ENCODE data around the gene JAM2.

JAM2 gene, protein sequence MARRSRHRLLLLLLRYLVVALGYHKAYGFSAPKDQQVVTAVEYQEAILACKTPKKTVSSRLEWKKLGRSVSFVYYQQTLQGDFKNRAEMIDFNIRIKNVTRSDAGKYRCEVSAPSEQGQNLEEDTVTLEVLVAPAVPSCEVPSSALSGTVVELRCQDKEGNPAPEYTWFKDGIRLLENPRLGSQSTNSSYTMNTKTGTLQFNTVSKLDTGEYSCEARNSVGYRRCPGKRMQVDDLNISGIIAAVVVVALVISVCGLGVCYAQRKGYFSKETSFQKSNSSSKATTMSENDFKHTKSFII

DNA sequence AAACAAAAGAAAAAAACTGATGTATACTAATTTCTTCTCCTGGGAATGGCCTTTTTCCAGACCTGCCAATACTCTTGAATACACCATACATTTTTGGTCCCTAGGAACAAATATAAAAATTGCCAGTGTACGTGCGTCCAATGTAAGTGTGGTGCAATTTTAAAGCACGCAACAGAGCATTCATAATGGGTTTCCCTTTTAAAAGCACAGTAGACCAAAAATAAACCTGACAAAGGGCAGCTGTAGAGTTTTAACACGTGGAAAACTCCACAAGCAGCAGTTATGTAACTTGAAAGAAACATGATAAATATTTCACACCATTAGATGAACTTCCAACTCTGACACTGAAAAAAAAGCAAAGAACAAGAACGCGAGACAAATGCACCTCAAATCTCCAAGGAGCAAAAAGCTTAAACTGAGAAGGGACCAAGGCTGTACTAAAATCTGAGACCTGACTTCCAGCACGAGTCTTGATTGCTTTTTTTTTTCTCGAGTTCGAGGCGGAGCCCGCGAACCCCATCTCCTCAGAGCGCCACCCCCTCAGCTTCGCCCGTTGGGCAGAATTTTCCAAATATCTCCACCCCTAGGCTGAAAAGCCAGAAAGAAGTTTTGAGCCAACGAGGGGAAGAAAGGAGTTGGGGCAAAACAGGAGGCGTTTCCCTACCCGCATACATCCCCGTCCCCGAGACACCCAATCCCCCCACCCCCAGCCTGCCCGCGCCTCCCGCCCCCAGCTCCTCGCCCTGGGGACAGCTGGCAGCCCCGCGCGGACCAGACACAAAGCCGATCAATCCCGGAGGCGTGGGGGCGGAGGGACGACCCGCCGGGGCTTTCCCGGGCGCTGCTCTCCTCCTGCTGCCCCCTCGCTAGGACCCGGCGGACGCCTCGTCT lies at the start of gene JAM2:
Gene JAM2, plus strand, starts transcription at position 599 of the 891 bp plus-strand sequence. CDS start 564 bp downstream, outside the sequence.
- peak within 1 kb of the TSS; percentile 26 for H3K4me3 ChIP-seq (IDR thresholded peaks at IDR 0.05; ENCODE audit: insufficient read depth, low read depth, low read length)
- no peaks in the 10 kb centered on the region for H3K79me2 ChIP-seq (ENCODE audit: insufficient read depth, low read depth)
- no peaks in the 10 kb centered on the region for H4K20me1 ChIP-seq (ENCODE audit: insufficient read depth)
- H2AFZ ChIP-seq (ENCODE audit: low read depth) = peak within 1 kb of the TSS; percentile 95
- peaks cover 7% of the 10 kb centered on the region for H3K4me1 ChIP-seq (ENCODE audit: low read depth, poor library complexity, severe bottlenecking)
- peak within 1 kb of the TSS; percentile 81 for H3K4me2 ChIP-seq
- no peak within 1 kb of the TSS for H3K27ac ChIP-seq
- H3K36me3 ChIP-seq (ENCODE audit: insufficient read depth) = no peaks in the 10 kb centered on the region
- H3K9ac ChIP-seq = peak within 1 kb of the TSS; percentile 60
- TF ChIP-seq, protein P1, sequence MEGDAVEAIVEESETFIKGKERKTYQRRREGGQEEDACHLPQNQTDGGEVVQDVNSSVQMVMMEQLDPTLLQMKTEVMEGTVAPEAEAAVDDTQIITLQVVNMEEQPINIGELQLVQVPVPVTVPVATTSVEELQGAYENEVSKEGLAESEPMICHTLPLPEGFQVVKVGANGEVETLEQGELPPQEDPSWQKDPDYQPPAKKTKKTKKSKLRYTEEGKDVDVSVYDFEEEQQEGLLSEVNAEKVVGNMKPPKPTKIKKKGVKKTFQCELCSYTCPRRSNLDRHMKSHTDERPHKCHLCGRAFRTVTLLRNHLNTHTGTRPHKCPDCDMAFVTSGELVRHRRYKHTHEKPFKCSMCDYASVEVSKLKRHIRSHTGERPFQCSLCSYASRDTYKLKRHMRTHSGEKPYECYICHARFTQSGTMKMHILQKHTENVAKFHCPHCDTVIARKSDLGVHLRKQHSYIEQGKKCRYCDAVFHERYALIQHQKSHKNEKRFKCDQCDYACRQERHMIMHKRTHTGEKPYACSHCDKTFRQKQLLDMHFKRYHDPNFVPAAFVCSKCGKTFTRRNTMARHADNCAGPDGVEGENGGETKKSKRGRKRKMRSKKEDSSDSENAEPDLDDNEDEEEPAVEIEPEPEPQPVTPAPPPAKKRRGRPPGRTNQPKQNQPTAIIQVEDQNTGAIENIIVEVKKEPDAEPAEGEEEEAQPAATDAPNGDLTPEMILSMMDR (conservative IDR thresholded peaks at IDR 0.05; ENCODE audit: low read depth, low read length) = no peak
- H3K27me3 ChIP-seq (ENCODE audit: insufficient read depth, low read depth) = no peaks in the 10 kb centered on the region

DNA sequence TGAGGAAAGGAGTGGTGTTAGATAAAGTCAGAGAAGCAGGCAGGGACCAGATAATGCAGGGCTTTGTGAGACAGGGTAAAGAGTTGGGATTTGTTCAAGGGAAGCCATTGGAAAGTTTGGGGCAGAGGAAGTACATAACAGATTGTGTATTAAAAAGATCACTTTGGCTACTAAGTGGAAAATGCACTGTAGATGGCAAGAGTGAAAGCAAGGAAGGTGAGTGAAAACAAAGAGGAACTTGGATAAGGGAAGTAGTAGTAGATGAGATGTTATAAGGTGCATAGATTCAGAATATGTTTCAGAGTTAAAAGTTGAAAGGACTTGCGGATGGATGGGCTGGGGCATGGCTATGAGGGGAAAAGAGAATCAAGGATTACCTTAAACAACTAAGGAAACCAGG lies 49.2 kb upstream of the JAM2 start:
- H3K27me3 ChIP-seq (ENCODE audit: insufficient read depth, low read depth) = no peaks in the 10 kb centered on the region
- H3K79me2 ChIP-seq (ENCODE audit: insufficient read depth, low read depth) = no peaks in the 10 kb centered on the region
- no peaks in the 10 kb centered on the region for H4K20me1 ChIP-seq (ENCODE audit: insufficient read depth)
- H2AFZ ChIP-seq (ENCODE audit: low read depth) = no peak overlapping the region
- no peak overlapping the region for H3K9ac ChIP-seq
- no peak overlapping the region for H3K4me3 ChIP-seq (IDR thresholded peaks at IDR 0.05; ENCODE audit: insufficient read depth, low read depth, low read length)
- no peak overlapping the region for H3K27ac ChIP-seq
- H3K4me1 ChIP-seq (ENCODE audit: low read depth, poor library complexity, severe bottlenecking) = no peaks in the 10 kb centered on the region
- H3K36me3 ChIP-seq (ENCODE audit: insufficient read depth) = no peaks in the 10 kb centered on the region; the same call in 1 of the 2 replicates
- H3K4me2 ChIP-seq = no peak overlapping the region
- TF ChIP-seq, protein P1 (conservative IDR thresholded peaks at IDR 0.05; ENCODE audit: low read depth, low read length) = no peak

DNA sequence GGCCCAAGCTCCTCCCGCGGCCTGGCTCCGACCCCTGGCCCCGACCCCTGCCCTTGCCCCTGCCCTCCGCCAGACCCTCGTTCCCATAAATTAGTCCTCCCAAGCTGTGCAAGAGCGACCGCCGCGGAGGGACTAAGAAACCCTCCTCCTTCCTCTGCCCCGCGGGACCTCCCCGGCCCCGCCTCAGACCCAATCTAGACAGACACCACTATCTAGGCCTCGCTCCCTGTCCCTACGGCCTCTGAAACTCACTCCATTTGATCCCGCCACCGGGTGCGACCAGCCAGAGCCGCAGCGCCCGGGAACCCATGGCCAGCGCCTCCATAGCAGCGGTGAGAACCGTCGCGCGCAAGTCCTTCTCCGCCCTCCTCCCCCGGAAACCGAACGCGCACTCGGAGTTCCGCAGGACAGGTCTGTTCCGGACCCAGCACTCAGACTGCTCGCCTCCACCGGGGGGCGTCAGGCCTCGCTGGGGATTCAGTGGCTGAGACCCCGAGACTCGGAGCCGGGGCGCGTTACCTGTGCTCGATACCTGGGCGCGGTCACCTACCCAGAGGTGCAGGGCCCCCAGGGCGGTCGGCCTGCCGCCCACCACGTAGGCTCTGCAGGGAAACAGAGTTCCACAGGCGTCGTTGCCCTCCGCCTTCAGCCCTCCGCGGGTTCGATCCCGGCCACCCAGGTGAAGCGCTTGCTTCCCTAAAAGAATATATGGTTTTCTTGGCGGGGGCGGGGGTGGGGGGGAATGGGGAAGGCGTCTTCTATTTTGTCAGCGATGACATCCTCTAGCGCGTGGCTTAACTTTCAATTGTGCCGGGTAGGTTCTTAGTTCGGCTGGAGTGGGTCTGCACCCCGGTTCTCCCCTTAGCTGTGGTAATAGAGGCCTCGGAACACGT lies 31.7 kb upstream of the JAM2 start, which contains the start of gene MRPL39:
Gene MRPL39, minus strand, starts transcription at position 331 of the 893 bp plus-strand sequence. Its CDS starts 6 bp downstream, at position 325.
- peak within 1 kb of the TSS; percentile 99 for H3K4me2 ChIP-seq
- peak within 1 kb of the TSS; percentile 85 for H3K9ac ChIP-seq
- peaks cover 14% of the 10 kb centered on the region for H3K79me2 ChIP-seq (ENCODE audit: insufficient read depth, low read depth)
- no peaks in the 10 kb centered on the region for H3K36me3 ChIP-seq (ENCODE audit: insufficient read depth)
- H3K4me1 ChIP-seq (ENCODE audit: low read depth, poor library complexity, severe bottlenecking) = peaks cover 8% of the 10 kb centered on the region
- H4K20me1 ChIP-seq (ENCODE audit: insufficient read depth) = no peaks in the 10 kb centered on the region
- no peak within 1 kb of the TSS for H3K4me3 ChIP-seq (IDR thresholded peaks at IDR 0.05; ENCODE audit: insufficient read depth, low read depth, low read length)
- peak within 1 kb of the TSS; percentile 97 for H2AFZ ChIP-seq (ENCODE audit: low read depth)
- TF ChIP-seq, protein P1 (conservative IDR thresholded peaks at IDR 0.05; ENCODE audit: low read depth, low read length) = peak; percentile 58
- H3K27ac ChIP-seq = peak within 1 kb of the TSS; percentile 51
- H3K27me3 ChIP-seq (ENCODE audit: insufficient read depth, low read depth) = no peaks in the 10 kb centered on the region
